ENCODE data around the gene SNX32.
A peak's percentile ranks its signal among the peaks of the same experiment; 100 is the strongest.

Gene SNX32

GRCh38 chr11:65816696-65817095 lies 17.1 kb upstream of the SNX32 start:
- Histone ChIP-seq H3K4me1 (ENCODE audit: control insufficient read depth, low read length) (peaks cover 28% of the 10 kb centered on the region), H3K79me2 (ENCODE audit: control insufficient read depth, low read length) (no peaks in the 10 kb centered on the region), H3K27ac (ENCODE audit: low read depth, low read length) (no peak overlapping the region), H3K4me3 (ENCODE audit: low read length) (peak overlapping the region; percentile 84), H3K9me3 (ENCODE audit: control insufficient read depth, insufficient read depth, low read length) (no peaks in the 10 kb centered on the region), H3K36me3 (ENCODE audit: control insufficient read depth, low read length) (no peaks in the 10 kb centered on the region), H3K27me3 (ENCODE audit: control insufficient read depth, low read length) (peaks cover 13% of the 10 kb centered on the region), H3K4me2 (ENCODE audit: low read length) (peak overlapping the region; percentile 70; the same call in 1 of the 2 replicates), H3F3A (ENCODE audit: control insufficient read depth, insufficient read depth) (no peaks in the 10 kb centered on the region), H4K20me1 (ENCODE audit: control insufficient read depth, insufficient read depth, low read depth, low read length) (no peaks in the 10 kb centered on the region), H3K9me2 (replicated peaks; ENCODE audit: control insufficient read depth, low read length) (no peaks in the 10 kb centered on the region)
- TF ChIP-seq EZH2phosphoT487 (IDR thresholded peaks at IDR 0.05; ENCODE audit: borderline replicate concordance, low read length) (no peak), CTCF (IDR thresholded peaks at IDR 0.05; ENCODE audit: low read depth, low read length, poor library complexity, severe bottlenecking) (no peak)

- Histone ChIP-seq H3K4me3 (ENCODE audit: low read length) (peak overlapping the region; percentile 84), H3K27ac (ENCODE audit: low read depth, low read length) (no peak overlapping the region), H3K4me1 (ENCODE audit: control insufficient read depth, low read length) (peaks cover 28% of the 10 kb centered on the region), H3K79me2 (ENCODE audit: control insufficient read depth, low read length) (no peaks in the 10 kb centered on the region), H3K4me2 (ENCODE audit: low read length) (peak overlapping the region; percentile 70), H3K9me2 (replicated peaks; ENCODE audit: control insufficient read depth, low read length) (no peaks in the 10 kb centered on the region), H3K9me3 (ENCODE audit: control insufficient read depth, insufficient read depth, low read length) (no peaks in the 10 kb centered on the region), H3K36me3 (ENCODE audit: control insufficient read depth, low read length) (no peaks in the 10 kb centered on the region), H3F3A (ENCODE audit: control insufficient read depth, insufficient read depth) (no peaks in the 10 kb centered on the region), H3K27me3 (ENCODE audit: control insufficient read depth, low read length) (peaks cover 6% of the 10 kb centered on the region), H4K20me1 (ENCODE audit: control insufficient read depth, insufficient read depth, low read depth, low read length) (no peaks in the 10 kb centered on the region)
- TF ChIP-seq CTCF (IDR thresholded peaks at IDR 0.05; ENCODE audit: low read depth, low read length, poor library complexity, severe bottlenecking) (no peak), EZH2phosphoT487 (IDR thresholded peaks at IDR 0.05; ENCODE audit: borderline replicate concordance, low read length) (no peak)
Observed at GRCh38 chr11:65817312-65817834, 16.4 kb upstream of the SNX32 start.

GRCh38 chr11:65817835-65818680 lies 15.7 kb upstream of the SNX32 start:
- peak overlapping the region; percentile 84 for H3K4me3 ChIP-seq (ENCODE audit: low read length)
- no peaks in the 10 kb centered on the region for H3K9me3 ChIP-seq (ENCODE audit: control insufficient read depth, insufficient read depth, low read length)
- H3K27ac ChIP-seq (ENCODE audit: low read depth, low read length), result no peak overlapping the region
- peaks cover 28% of the 10 kb centered on the region for H3K4me1 ChIP-seq (ENCODE audit: control insufficient read depth, low read length)
- no peaks in the 10 kb centered on the region for H3K9me2 ChIP-seq (replicated peaks; ENCODE audit: control insufficient read depth, low read length)
- H3K4me2 ChIP-seq (ENCODE audit: low read length), result peak overlapping the region; percentile 70
- TF ChIP-seq EZH2phosphoT487 (IDR thresholded peaks at IDR 0.05; ENCODE audit: borderline replicate concordance, low read length), result no peak
- TF ChIP-seq CTCF (IDR thresholded peaks at IDR 0.05; ENCODE audit: low read depth, low read length, poor library complexity, severe bottlenecking), result peak; percentile 91
- no peaks in the 10 kb centered on the region for H3K36me3 ChIP-seq (ENCODE audit: control insufficient read depth, low read length)
- H3K27me3 ChIP-seq (ENCODE audit: control insufficient read depth, low read length), result peaks cover under 1% of the 10 kb centered on the region; the same call in 1 of the 2 replicates
- no peaks in the 10 kb centered on the region for H3F3A ChIP-seq (ENCODE audit: control insufficient read depth, insufficient read depth)
- no peaks in the 10 kb centered on the region for H4K20me1 ChIP-seq (ENCODE audit: control insufficient read depth, insufficient read depth, low read depth, low read length)
- H3K79me2 ChIP-seq (ENCODE audit: control insufficient read depth, low read length), result no peaks in the 10 kb centered on the region
